ENCODE results near the gene MCM8.

Gene MCM8

DNA sequence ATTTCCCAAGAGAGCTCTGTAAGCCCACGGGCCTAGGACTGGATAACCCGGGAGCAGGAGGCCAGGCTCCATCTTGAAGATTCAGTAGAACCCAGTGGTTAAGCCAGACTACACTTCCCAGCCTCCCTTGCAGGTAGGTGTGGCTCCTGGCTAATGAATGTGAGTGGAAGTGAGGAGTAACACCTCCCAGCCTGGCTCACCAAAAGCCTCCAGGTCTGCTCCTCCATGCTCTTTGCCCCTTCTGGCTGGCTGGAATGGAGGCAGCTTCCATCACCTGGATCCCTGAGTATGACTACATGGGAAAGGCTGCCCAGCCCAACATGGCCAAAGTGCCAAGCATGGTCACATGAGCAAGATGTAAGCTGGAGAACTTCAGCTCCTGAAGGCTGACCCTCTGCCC is 93.7 kb downstream of the MCM8 start:
- DNase-seq (ENCODE audit: low read depth) = no peak

DNA sequence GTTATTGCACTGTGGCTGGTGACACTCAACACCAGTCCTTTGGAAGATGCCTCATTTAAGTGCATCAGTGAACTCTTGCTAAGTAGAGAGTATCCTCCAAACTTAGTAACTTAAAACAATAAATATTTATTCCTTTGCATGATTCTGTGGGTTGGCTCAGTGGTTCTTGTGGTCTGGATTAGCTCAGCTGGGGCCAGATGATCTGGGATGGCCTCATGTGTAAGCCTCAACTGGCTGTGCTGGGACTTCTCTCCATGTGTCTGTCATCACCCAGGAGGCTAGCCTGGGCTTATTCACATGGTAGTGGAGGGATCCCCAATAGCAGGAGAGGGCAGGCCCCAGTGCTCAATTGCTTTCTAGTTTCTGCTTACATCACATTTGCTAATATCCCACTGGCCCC is 95.1 kb downstream of the MCM8 start:
- no peak for DNase-seq (ENCODE audit: low read depth)

DNA sequence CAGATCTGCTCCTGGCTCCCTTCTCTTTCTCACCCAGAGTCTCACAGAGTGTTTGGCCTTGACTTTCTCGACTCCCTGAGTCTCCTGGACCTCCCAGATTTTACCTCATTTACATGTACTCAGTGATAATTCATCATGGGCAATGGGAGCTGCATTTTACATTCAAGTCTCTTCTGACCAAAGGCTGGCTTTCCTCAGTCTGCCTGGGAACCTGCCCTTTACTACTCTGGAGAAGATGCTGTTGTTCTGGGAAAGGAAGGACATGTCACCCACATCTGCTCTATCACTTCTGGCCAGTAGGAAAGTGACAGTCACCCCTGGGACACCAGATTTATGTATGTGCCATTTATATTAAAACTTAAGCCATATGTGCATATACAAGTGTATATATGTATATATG is 96.0 kb downstream of the MCM8 start:
- DNase-seq (ENCODE audit: low read depth) = no peak

DNA sequence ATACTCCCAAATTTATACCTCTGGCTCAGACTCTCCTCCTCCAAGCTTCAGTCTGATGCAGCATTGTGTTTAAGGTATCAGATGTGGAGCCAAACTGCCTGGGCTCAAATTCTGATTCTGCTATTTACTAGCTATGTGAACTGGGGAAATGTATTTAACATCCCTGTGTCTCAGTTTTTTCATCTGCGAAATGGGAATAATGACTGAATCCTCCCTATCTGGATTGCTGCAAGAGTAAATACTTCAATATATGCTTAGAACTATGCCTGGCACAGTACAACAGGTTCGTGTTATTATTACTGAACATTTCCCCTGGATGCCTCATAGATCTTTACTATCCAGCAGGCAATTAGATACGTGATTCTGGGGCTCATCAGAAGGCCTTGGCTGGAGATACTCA is 97.9 kb downstream of the MCM8 start:
- DNase-seq (ENCODE audit: low read depth) = no peak
